HEK293 (cell line): ENCODE measurements around the gene GBA3.

ENCODE experiments used
- CTCF ChIP-seq: fragments of 450-650 bp; formaldehyde crosslinking; IDR thresholded peaks from 2 replicates; pipeline ENCODE4 v1.5.1; 2016; ENCODE audit warnings: missing biosample characterization, missing genetic modification characterization
- IKZF3 ChIP-seq: fragments of 450-650 bp; IDR thresholded peaks from 2 replicates; pipeline ENCODE4 v1.5.0; 2018; ENCODE audit warnings: missing biosample characterization, mild to moderate bottlenecking, missing genetic modification characterization, moderate library complexity
- PRDM10 ChIP-seq: fragments of 450-650 bp; formaldehyde crosslinking; IDR thresholded peaks from 2 replicates; pipeline ENCODE4 v1.5.1; 2016; ENCODE audit warnings: missing biosample characterization, missing genetic modification characterization
- YY1 ChIP-seq: fragments of 450-650 bp; formaldehyde crosslinking; IDR thresholded peaks from 2 replicates; pipeline ENCODE4 v1.5.1; 2018; ENCODE audit warnings: missing biosample characterization, missing genetic modification characterization
- ZNF707 ChIP-seq: fragments of 450-650 bp; formaldehyde crosslinking; IDR thresholded peaks from 2 replicates; pipeline ENCODE4 v1.5.1; 2016; ENCODE audit warnings: missing biosample characterization, missing genetic modification characterization

GRCh38 chr4:22780797-22781196, 88.1 kb downstream of the GBA3 start:
- TF ChIP-seq CTCF (tag by site-specific recombination) (no peak), IKZF3 (no peak), YY1 (tag by site-specific recombination) (no peak), PRDM10 (tag by site-specific recombination) (no peak), ZNF707 (tag by site-specific recombination) (no peak)
